ENCODE data around the gene PER2. TPM values are rescaled to one million over a fixed set of nuclear protein-coding genes. Genes with fewer than 3 reads are reported as not detected.
A peak's percentile ranks its signal among the peaks of the same experiment; 100 is the strongest.

PER2 gene
- total and polyA plus RNA-seq, 9 of the 15 experiments (the other 6 are each of a cell fraction or from before 2014, with no cell fraction given) = 1.1 to 10.3 (median 2.9) TPM

DNA sequence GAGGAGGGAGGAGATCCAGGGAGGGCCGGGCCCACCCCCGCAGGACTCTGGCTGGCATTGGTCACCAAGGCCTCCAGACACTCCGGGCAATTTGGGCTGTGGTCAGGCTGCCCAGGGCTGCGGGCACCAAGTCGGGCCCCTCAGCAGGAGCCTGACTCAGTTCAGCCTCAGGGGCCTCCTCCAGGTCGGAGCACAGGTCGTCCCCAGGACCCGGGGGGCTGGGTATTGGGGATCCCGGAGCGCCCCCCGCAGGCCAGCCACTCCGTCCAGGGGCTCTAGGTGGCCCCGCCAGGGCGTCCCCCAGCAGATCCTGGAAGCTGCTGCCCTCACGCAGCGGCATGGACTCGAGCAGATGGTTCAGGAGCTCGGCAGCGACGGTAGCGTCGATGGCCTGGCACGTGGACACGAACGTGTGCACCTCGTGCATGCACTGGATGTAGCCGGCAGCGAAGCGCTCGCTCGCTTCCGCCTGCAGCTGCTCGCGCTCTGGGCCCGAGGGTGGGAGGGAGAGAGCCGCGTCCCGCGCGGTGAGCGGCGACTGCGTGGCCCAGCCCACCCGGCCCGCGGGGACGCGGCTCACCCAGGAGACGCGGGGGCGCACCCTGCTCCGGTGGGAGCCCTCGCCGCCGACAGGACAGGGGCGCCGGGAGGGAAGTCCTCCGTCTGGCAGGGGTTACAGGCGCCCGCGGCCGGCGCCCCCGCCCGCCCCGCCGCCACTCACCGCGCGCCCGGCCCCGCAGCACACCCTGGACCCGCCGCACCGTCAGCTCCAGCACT is 49.5 kb downstream of the PER2 start (continued):
- TF ChIP-seq RBM39 (optimal IDR thresholded peaks at IDR 0.05; ENCODE audit: low read depth, low read length) (no peak), HOXB6 (CRISPR knock-in tag; IDR thresholded peaks at IDR 0.05; ENCODE audit: borderline replicate concordance) (no peak), E2F3 (CRISPR knock-in tag; IDR thresholded peaks at IDR 0.05) (no peak), HNRNPL (IDR thresholded peaks at IDR 0.05; ENCODE audit: low read depth, low read length) (0 out of 2 replicates have a peak, but pooled peaks have one; percentile 28), ZNF444 (CRISPR knock-in tag; IDR thresholded peaks at IDR 0.05) (no peak), ESRRA (IDR thresholded peaks at IDR 0.05; ENCODE audit: borderline replicate concordance, low read depth) (no peak), CAMTA2 (CRISPR knock-in tag; conservative IDR thresholded peaks at IDR 0.05) (no peak), ZBTB40 (IDR thresholded peaks at IDR 0.05) (no peak; the same call in 1 of the 2 replicates), ZBTB40 (CRISPR knock-in tag; IDR thresholded peaks at IDR 0.05) (peak; percentile 79), TAL1 (IDR thresholded peaks at IDR 0.05) (no peak), ZNF143 (CRISPR knock-in tag; IDR thresholded peaks at IDR 0.05) (peak; percentile 61), DACH1 (IDR thresholded peaks at IDR 0.05; ENCODE audit: partially characterized antibody) (no peak), TAF15 (IDR thresholded peaks at IDR 0.05; ENCODE audit: low read depth, low read length) (no peak), ZNF696 (CRISPR knock-in tag; conservative IDR thresholded peaks at IDR 0.05) (no peak), HMBOX1 (IDR thresholded peaks at IDR 0.05) (no peak), RBFOX2 (IDR thresholded peaks at IDR 0.05; ENCODE audit: low read depth, low read length) (peak; percentile 67), CBX1 (IDR thresholded peaks at IDR 0.05; ENCODE audit: low read depth) (peak; percentile 62; the same call in 1 of the 2 replicates), HMGN3 (IDR thresholded peaks at IDR 0.05; ENCODE audit: borderline replicate concordance, extremely low read depth, insufficient read length, low read depth, low read length) (peak; percentile 28)
- TF ChIP-seq, protein P1, sequence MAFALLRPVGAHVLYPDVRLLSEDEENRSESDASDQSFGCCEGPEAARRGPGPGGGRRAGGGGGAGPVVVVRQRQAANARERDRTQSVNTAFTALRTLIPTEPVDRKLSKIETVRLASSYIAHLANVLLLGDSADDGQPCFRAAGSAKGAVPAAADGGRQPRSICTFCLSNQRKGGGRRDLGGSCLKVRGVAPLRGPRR (CRISPR knock-in tag; IDR thresholded peaks at IDR 0.05) = no peak

Measured in K562 (cell line).